ENCODE data around the gene THSD4. TPM values are rescaled to one million over a fixed set of nuclear protein-coding genes. Genes with fewer than 3 reads are reported as not detected.

The THSD4 gene
- polyA plus RNA-seq, 1 experiment, result 45.8 TPM

GRCh38 chr15:71748293-71748718 lies 633.0 kb downstream of the THSD4 start:
- no peak for DNase-seq (ENCODE audit: low read depth, low spot score)
- peaks cover 6% of the 10 kb centered on the region for H3K9me3 ChIP-seq (ENCODE audit: control insufficient read depth, insufficient read depth, low read length)
- no peaks in the 10 kb centered on the region for H3K27me3 ChIP-seq (ENCODE audit: control insufficient read depth, insufficient read depth, low read length)
- ChIA-PET POLR2A (no interaction called here), CTCF (no interaction called here)
- no peak for TF ChIP-seq CTCF (IDR thresholded peaks at IDR 0.05; ENCODE audit: low read depth, low read length)
- no peak overlapping the region for H3K4me3 ChIP-seq (ENCODE audit: low read depth, low read length)
- H3K27ac ChIP-seq (ENCODE audit: low read depth, low read length), result no peak overlapping the region

- H3K27ac ChIP-seq (ENCODE audit: low read depth, low read length), result no peak overlapping the region
- no peaks in the 10 kb centered on the region for H3K27me3 ChIP-seq (ENCODE audit: control insufficient read depth, insufficient read depth, low read length)
- H3K9me3 ChIP-seq (ENCODE audit: control insufficient read depth, insufficient read depth, low read length), result peaks cover 6% of the 10 kb centered on the region
- no peak overlapping the region for H3K4me3 ChIP-seq (ENCODE audit: low read depth, low read length)
- ChIA-PET POLR2A (no interaction called here), CTCF (no interaction called here)
- TF ChIP-seq CTCF (IDR thresholded peaks at IDR 0.05; ENCODE audit: low read depth, low read length), result no peak
- no peak for DNase-seq (ENCODE audit: low read depth, low spot score)
These were observed 634.2 kb downstream of the THSD4 start for GRCh38 chr15:71749500-71749899.

- no peaks in the 10 kb centered on the region for H3K27me3 ChIP-seq (ENCODE audit: control insufficient read depth, insufficient read depth, low read length)
- H3K27ac ChIP-seq (ENCODE audit: low read depth, low read length), result no peak overlapping the region
- H3K4me3 ChIP-seq (ENCODE audit: low read depth, low read length), result no peak overlapping the region
- CTCF ChIA-PET, result interaction anchor here (0.6 to 3.9 kb wide), 9 partner anchors 9 to 404 kb away, joined by 3 to 60 read pairs (median 8); no protein-coding TSS in a partner anchor
- POLR2A ChIA-PET, result interaction anchor here (0.6 to 1.2 kb wide), 2 partner anchors 21 to 40 kb away, joined by 3 read pairs; no protein-coding TSS in a partner anchor
- no peak for DNase-seq (ENCODE audit: low read depth, low spot score)
- peaks cover 6% of the 10 kb centered on the region for H3K9me3 ChIP-seq (ENCODE audit: control insufficient read depth, insufficient read depth, low read length)
- TF ChIP-seq CTCF (IDR thresholded peaks at IDR 0.05; ENCODE audit: low read depth, low read length), result no peak
These were observed 636.9 kb downstream of the THSD4 start for GRCh38 chr15:71752128-71752527.

- peak overlapping the region; percentile 22 for H3K27ac ChIP-seq (ENCODE audit: low read depth, low read length)
- ChIA-PET CTCF (interaction anchor here (0.6 to 3.9 kb wide), 13 partner anchors 9 to 404 kb away, joined by 3 to 60 read pairs (median 4); no protein-coding TSS in a partner anchor), POLR2A (interaction anchor here (1.0 to 1.2 kb wide), 2 partner anchors 9 to 20 kb away, joined by 3 to 5 read pairs; no protein-coding TSS in a partner anchor)
- DNase-seq (ENCODE audit: low read depth, low spot score), result peak; percentile 46
- no peak overlapping the region for H3K4me3 ChIP-seq (ENCODE audit: low read depth, low read length)
- H3K9me3 ChIP-seq (ENCODE audit: control insufficient read depth, insufficient read depth, low read length), result peaks cover 6% of the 10 kb centered on the region
- H3K27me3 ChIP-seq (ENCODE audit: control insufficient read depth, insufficient read depth, low read length), result no peaks in the 10 kb centered on the region
- TF ChIP-seq CTCF (IDR thresholded peaks at IDR 0.05; ENCODE audit: low read depth, low read length), result peak; percentile 47
These were observed 637.5 kb downstream of the THSD4 start for GRCh38 chr15:71752604-71753289.

- POLR2A ChIA-PET, result interaction anchor here (1.0 to 1.2 kb wide), 2 partner anchors 9 to 20 kb away, joined by 3 to 5 read pairs; no protein-coding TSS in a partner anchor
- H3K9me3 ChIP-seq (ENCODE audit: control insufficient read depth, insufficient read depth, low read length), result peaks cover 5% of the 10 kb centered on the region
- H3K4me3 ChIP-seq (ENCODE audit: low read depth, low read length), result no peak overlapping the region
- no peak for TF ChIP-seq CTCF (IDR thresholded peaks at IDR 0.05; ENCODE audit: low read depth, low read length)
- H3K27me3 ChIP-seq (ENCODE audit: control insufficient read depth, insufficient read depth, low read length), result no peaks in the 10 kb centered on the region
- no peak for DNase-seq (ENCODE audit: low read depth, low spot score)
- CTCF ChIA-PET, result interaction anchor here (0.6 to 3.9 kb wide), 10 partner anchors 10 to 403 kb away, joined by 3 to 60 read pairs (median 4); no protein-coding TSS in a partner anchor
- H3K27ac ChIP-seq (ENCODE audit: low read depth, low read length), result no peak overlapping the region
These were observed 638.1 kb downstream of the THSD4 start for GRCh38 chr15:71753346-71753745.

All from AG04450 (cell line).